K562 (cell line): ENCODE data around the gene SLK. TPM values are rescaled to one million over a fixed set of nuclear protein-coding genes. Genes with fewer than 3 reads are reported as not detected.

Experiments used
- ATAC-seq: fragments of 200-7000 bp; cut with Tn5 transposase; 3 replicates; pipeline ENCODE4 v1.9.1; 2020; ENCODE audit warnings: moderate library complexity
- BruUV-seq: library from RNA; stranded (reverse); fragments of 400-500 nt; replicated peaks from 2 replicates; lab custom pipeline; 2021; lab: Mats Ljungman, UMichigan
- CTCF ChIA-PET: fragments of 300-600 bp; formaldehyde crosslinking; extraction: SDS; loops from one replicate; lab custom pipeline; 2021; ENCODE audit warnings: low intra/inter-chr PET ratio; lab: Yijun Ruan, JAX
- POLR2A ChIA-PET: fragments of 300-600, 350-650 bp; sonication (Branson Sonifier 250); formaldehyde crosslinking; extraction: SDS; loops from one replicate; lab custom pipeline; 2021; ENCODE audit warnings: antibody characterized with exemption, inconsistent platforms; lab: Yijun Ruan, JAX
- DNase-seq, 4 experiments: peaks; one replicate each; pipeline versions ENCODE4 v3.0.0 to v3.0.0-alpha.2; 2011 to 2018; ENCODE audit warnings: low spot score in 3 of 4, mixed read lengths in 3 of 4; ENCODE audit errors: extremely low read depth in 1 of 4
- FAIRE-seq: peaks from 2 replicates; lab custom pipeline; 2011; peaks lifted over from hg19 to GRCh38; lab: Jason Lieb, UNC
- H2AFZ ChIP-seq: 2 replicates; pipeline ENCODE4 v1.6.0; 2011; ENCODE audit warnings: low read depth, low read length, control low read depth, inconsistent platforms
- H3K27ac ChIP-seq: fragments of 200-600 bp; 3 replicates; pipeline ENCODE4 v1.8.0; 2011; ENCODE audit warnings: low read depth, mild to moderate bottlenecking, control low read depth, inconsistent platforms, low read length, moderate library complexity, mixed read lengths; ENCODE audit errors: extremely low read depth
- H3K27me3 ChIP-seq, 2 experiments: fragments of 300-600 bp in 1 of 2; 2 replicates in 1 of 2; 3 replicates in 1 of 2; pipeline versions ENCODE4 v1.6.0 to v1.8.0; 2011; ENCODE audit warnings: inconsistent platforms in 2 of 2, low read length in 2 of 2, mild to moderate bottlenecking in 1 of 2, mixed read lengths in 1 of 2, moderate library complexity in 1 of 2; ENCODE audit not compliant: control insufficient read depth in 2 of 2, insufficient read depth in 2 of 2
- H3K36me3 ChIP-seq: fragments of 300-600 bp; 3 replicates; pipeline ENCODE4 v1.8.0; 2011; ENCODE audit warnings: mild to moderate bottlenecking, low read length, inconsistent platforms; ENCODE audit not compliant: control insufficient read depth, insufficient read depth
- H3K4me1 ChIP-seq, 2 experiments: fragments of 200-600 bp in 1 of 2; replicated peaks in 1 of 2; 2 replicates in 1 of 2; 3 replicates in 1 of 2; pipeline versions ENCODE4 v1.5.1 to v1.8.0; 2011; ENCODE audit warnings: inconsistent platforms in 2 of 2, low read length in 2 of 2, mild to moderate bottlenecking in 1 of 2, mixed read lengths in 1 of 2, moderate library complexity in 1 of 2; ENCODE audit not compliant: control insufficient read depth in 2 of 2, insufficient read depth in 2 of 2
- H3K4me2 ChIP-seq: 2 replicates; pipeline ENCODE4 v1.6.1; 2011; ENCODE audit warnings: low read length, control low read depth, inconsistent platforms, mixed read lengths; ENCODE audit not compliant: insufficient read depth
- H3K4me3 ChIP-seq: fragments of 200-600 bp; sonication (generic), shearing (Covaris generic); 2 replicates; pipeline ENCODE4 v1.5.1; 2016; ENCODE audit warnings: control low read depth, inconsistent platforms
- H3K79me2 ChIP-seq: fragments of 200-600 bp; 3 replicates; pipeline ENCODE4 v1.8.0; 2011; ENCODE audit warnings: low read length, inconsistent platforms; ENCODE audit not compliant: control insufficient read depth, insufficient read depth
- H3K9ac ChIP-seq, 2 experiments: 2 replicates each; pipeline versions ENCODE4 v1.6.0 to v1.6.1; 2011; ENCODE audit warnings: low read depth in 2 of 2, low read length in 2 of 2, control low read depth in 1 of 2, inconsistent platforms in 1 of 2, mild to moderate bottlenecking in 1 of 2, mixed read lengths in 1 of 2; ENCODE audit not compliant: insufficient read depth in 1 of 2
- H3K9me1 ChIP-seq: one replicate; pipeline ENCODE4 v1.6.0; 2011; ENCODE audit warnings: inconsistent platforms, mild to moderate bottlenecking, low read length, moderate library complexity; ENCODE audit not compliant: control insufficient read depth, insufficient read depth
- H3K9me3 ChIP-seq: replicated peaks from 2 replicates; pipeline ENCODE4 v1.5.1; 2011; ENCODE audit warnings: low read depth, low read length, inconsistent platforms; ENCODE audit not compliant: control insufficient read depth, insufficient read depth
- H4K20me1 ChIP-seq: replicated peaks from 2 replicates; pipeline ENCODE4 v1.6.1; 2011; ENCODE audit warnings: low read length, inconsistent platforms, mixed read lengths; ENCODE audit not compliant: control insufficient read depth, insufficient read depth
- ARNT ChIP-seq, 2 experiments: fragments of 450-650 bp; IDR thresholded peaks; 2 replicates each; pipeline ENCODE4 v1.6.1; 2016; ENCODE audit warnings: mild to moderate bottlenecking in 1 of 2
- ATF6 ChIP-seq: sonication (generic); formaldehyde crosslinking; IDR thresholded peaks from 2 replicates; pipeline ENCODE4 v1.4.0; 2020; ENCODE audit warnings: mild to moderate bottlenecking, missing genetic modification reagents
- CSDE1 ChIP-seq, 2 experiments: fragments of 450-650 bp; IDR thresholded peaks; 2 replicates each; pipeline ENCODE4 v1.6.1; 2016; ENCODE audit warnings: mild to moderate bottlenecking in 1 of 2
- GTF2F1 ChIP-seq: IDR thresholded peaks from 2 replicates; pipeline ENCODE4 v1.6.1; 2011; ENCODE audit warnings: low read depth, low read length, improper control_type of control experiment
- PKNOX1 ChIP-seq: fragments of 450-650 bp; IDR thresholded peaks from 2 replicates; pipeline ENCODE4 v1.6.1; 2016
- SP2 ChIP-seq: IDR thresholded peaks from 2 replicates; pipeline ENCODE4 v1.6.1; 2011; ENCODE audit warnings: mild to moderate bottlenecking, low read depth, low read length, moderate library complexity; ENCODE audit not compliant: poor library complexity, severe bottlenecking; ENCODE audit errors: extremely low read depth
- WGBS: fragments of 100-300 bp; shearing (Covaris generic); methylation state at CpG from one replicate; pipeline ENCODE4 v1.1.6; 2016; ENCODE audit warnings: low coverage, mixed read lengths; ENCODE audit not compliant: insufficient coverage; ENCODE audit errors: missing lambda C conversion rate; 5-methylcytosine and 5-hydroxymethylcytosine counted together
- in situ Hi-C: fragments of 300-500 bp; cut with MboI; formaldehyde crosslinking; loops from 4 replicates; pipeline ENCODE4 v1.15.0; 2018; ENCODE audit warnings: inconsistent platforms, mixed read lengths
- intact Hi-C: fragments of 100-400 bp; cut with micrococcal nuclease; formaldehyde crosslinking; loops from 2 replicates; pipeline ENCODE4 v1.14.2; 2022
- polyA plus RNA-seq, 8 experiments: library from polyadenylated mRNA; depleted of rRNA in 4 of 8; stranded (reverse) in 5 of 8; unstranded in 3 of 8; fragments of >200 nt; fragmentation: Nextera tagmentation in 2 of 8; fragmentation: Illumina TruSeq in 1 of 8; extraction: Ambion mirVana in 2 of 8; extraction: Trizol in 1 of 8; gene quantifications; 2 replicates each; pipeline versions ENCODE4 v1.2.1 to v1.2.3, GENCODE V29; 2011 to 2014; ENCODE audit warnings: inconsistent platforms in 1 of 8, missing spikeins in 1 of 8
- total RNA-seq, 7 experiments: library from RNA; depleted of rRNA in 6 of 7; stranded (reverse); fragments of >200 nt in 6 of 7; fragmentation: Illumina TruSeq in 2 of 7; extraction: Trizol in 2 of 7; gene quantifications; 2 replicates each; pipeline versions ENCODE4 v1.2.1 to v1.2.3, GENCODE V29; 2011 to 2021; ENCODE audit warnings: low replicate concordance in 1 of 7

Gene SLK
- total and polyA plus RNA-seq, 9 of the 15 experiments (the other 6 are each of a cell fraction or from before 2014, with no cell fraction given) = 8.2 to 40.0 (median 23.4) TPM

- ChIA-PET CTCF (no interaction called here), POLR2A (interaction anchor here (1.0 kb wide), 1 partner anchor 12 kb away, joined by 3 read pairs; no protein-coding TSS in a partner anchor)
- ATAC-seq = no peak
- Histone ChIP-seq H4K20me1 (no peaks in the 10 kb centered on the region), H3K79me2 (no peaks in the 10 kb centered on the region), H3K4me1 (peaks cover 0 to 3% of the 10 kb centered on the region in 2 experiments; a peak in 2 of 5 replicates), H3K27ac (no peak overlapping the region), H2AFZ (no peak overlapping the region), H3K27me3 (peaks cover 0 to 6% of the 10 kb centered on the region in 2 experiments; a peak in 1 of 5 replicates), H3K36me3 (no peaks in the 10 kb centered on the region), H3K4me2 (no peak overlapping the region), H3K9ac (no peak overlapping the region), H3K4me3 (no peak overlapping the region), H3K9me3 (no peaks in the 10 kb centered on the region), H3K9me1 (no peaks in the 10 kb centered on the region)
- no peak for FAIRE-seq
- DNase-seq = no peak
- intact Hi-C loops = no loop called here
- BruUV-seq = no TSS peak
- 17% methylated on average over 7 of the region's 7 CpGs for WGBS
- TF ChIP-seq CSDE1 (IDR thresholded peaks at IDR 0.05) = no peak
- no peak for TF ChIP-seq GTF2F1
- no peak for TF ChIP-seq SP2
- TF ChIP-seq PKNOX1 = no peak
- no peak for TF ChIP-seq ARNT (IDR thresholded peaks at IDR 0.05)
- no peak for TF ChIP-seq ATF6
- in situ Hi-C loops = no loop called here
These were observed 34.7 kb upstream of the SLK start for GRCh38 chr10:103932271-103932670.
